ENCODE measurements around the gene JMJD7.
"Not testable (repeated sequence)": the region's sequence is repeated elsewhere in the genome, so short reads cannot be mapped to it uniquely, and the experiment has no call there.

The JMJD7 gene

GRCh38 chr15:41820791-41821423, 7.0 kb upstream of the JMJD7 start:
- no peak for DNase-seq (ENCODE audit: low spot score in 2 of 2)
- no peaks in the 10 kb centered on the region for H3K9me3 ChIP-seq
- in situ Hi-C loops (cut with MboI; ENCODE audit: low sequenced_read_pairs) = no loop called here
- no peaks in the 10 kb centered on the region for H3K4me1 ChIP-seq
- H3K36me3 ChIP-seq (replicated peaks) = peaks cover 28% of the 10 kb centered on the region
- H3K27me3 ChIP-seq (ENCODE audit: low read depth) = no peaks in the 10 kb centered on the region
- no peak overlapping the region for H3K4me3 ChIP-seq

- in situ Hi-C loops (cut with MboI; ENCODE audit: low sequenced_read_pairs) = no loop called here
- no peak for DNase-seq (ENCODE audit: low spot score in 2 of 2)
- H3K4me3 ChIP-seq = no peak overlapping the region
- H3K36me3 ChIP-seq (replicated peaks) = peaks cover 27% of the 10 kb centered on the region
- H3K4me1 ChIP-seq = no peaks in the 10 kb centered on the region
- H3K9me3 ChIP-seq = no peaks in the 10 kb centered on the region
- H3K27me3 ChIP-seq (ENCODE audit: low read depth) = no peaks in the 10 kb centered on the region
Measured at GRCh38 chr15:41821831-41822230, 6.1 kb upstream of the JMJD7 start.

GRCh38 chr15:41822471-41822870, 5.4 kb upstream of the JMJD7 start:
- Histone ChIP-seq H3K4me1 (no peaks in the 10 kb centered on the region), H3K36me3 (replicated peaks) (peaks cover 27% of the 10 kb centered on the region), H3K27me3 (ENCODE audit: low read depth) (no peaks in the 10 kb centered on the region), H3K9me3 (no peaks in the 10 kb centered on the region), H3K4me3 (no peak overlapping the region)
- no peak for DNase-seq (ENCODE audit: low spot score in 2 of 2)
- in situ Hi-C loops (cut with MboI; ENCODE audit: low sequenced_read_pairs) = no loop called here

- no peak overlapping the region for H3K4me3 ChIP-seq
- peaks cover 22% of the 10 kb centered on the region for H3K36me3 ChIP-seq (replicated peaks)
- no peaks in the 10 kb centered on the region for H3K9me3 ChIP-seq
- in situ Hi-C loops (cut with MboI; ENCODE audit: low sequenced_read_pairs) = no loop called here
- no peaks in the 10 kb centered on the region for H3K27me3 ChIP-seq (ENCODE audit: low read depth)
- H3K4me1 ChIP-seq = no peaks in the 10 kb centered on the region
- no peak for DNase-seq (ENCODE audit: low spot score in 2 of 2)
Measured at GRCh38 chr15:41822957-41823356, 4.9 kb upstream of the JMJD7 start.

GRCh38 chr15:41823502-41823901, 4.4 kb upstream of the JMJD7 start:
- Histone ChIP-seq H3K36me3 (replicated peaks) (peaks cover 16% of the 10 kb centered on the region), H3K4me3 (no peak overlapping the region), H3K27me3 (ENCODE audit: low read depth) (no peaks in the 10 kb centered on the region), H3K9me3 (no peaks in the 10 kb centered on the region), H3K4me1 (no peaks in the 10 kb centered on the region)
- in situ Hi-C loops (cut with MboI; ENCODE audit: low sequenced_read_pairs) = no loop called here
- DNase-seq (ENCODE audit: low spot score in 2 of 2) = no peak

GRCh38 chr15:41824062-41824745, 3.7 kb upstream of the JMJD7 start:
- Histone ChIP-seq H3K27me3 (ENCODE audit: low read depth) (no peaks in the 10 kb centered on the region), H3K4me1 (peaks cover 2% of the 10 kb centered on the region; the same call in 1 of the 2 replicates), H3K4me3 (no peak overlapping the region), H3K9me3 (no peaks in the 10 kb centered on the region), H3K36me3 (replicated peaks) (peaks cover 12% of the 10 kb centered on the region)
- in situ Hi-C loops (cut with MboI; ENCODE audit: low sequenced_read_pairs) = no loop called here
- no peak for DNase-seq (ENCODE audit: low spot score in 2 of 2)

- in situ Hi-C loops (cut with MboI; ENCODE audit: low sequenced_read_pairs) = no loop called here
- H3K36me3 ChIP-seq (replicated peaks) = peaks cover 11% of the 10 kb centered on the region; the same call in 1 of the 2 replicates
- no peaks in the 10 kb centered on the region for H3K9me3 ChIP-seq
- no peak for DNase-seq (ENCODE audit: low spot score in 2 of 2)
- no peaks in the 10 kb centered on the region for H3K27me3 ChIP-seq (ENCODE audit: low read depth)
- no peak overlapping the region for H3K4me3 ChIP-seq
- H3K4me1 ChIP-seq = peaks cover 2% of the 10 kb centered on the region; the same call in 1 of the 2 replicates
Measured at GRCh38 chr15:41825145-41825544, 2.7 kb upstream of the JMJD7 start.

GRCh38 chr15:41825572-41826535, 2.0 kb upstream of the JMJD7 start:
- Histone ChIP-seq H3K4me1 (peaks cover 2% of the 10 kb centered on the region; the same call in 1 of the 2 replicates), H3K36me3 (replicated peaks) (peaks cover 7% of the 10 kb centered on the region; the same call in 1 of the 2 replicates), H3K9me3 (no peaks in the 10 kb centered on the region), H3K4me3 (no peak overlapping the region), H3K27me3 (ENCODE audit: low read depth) (no peaks in the 10 kb centered on the region)
- in situ Hi-C loops (cut with MboI; ENCODE audit: low sequenced_read_pairs) = no loop called here
- DNase-seq (ENCODE audit: low spot score in 2 of 2) = no peak

- peak in 1 of 2 experiments; percentile 27 for DNase-seq (ENCODE audit: low spot score in 2 of 2)
- in situ Hi-C loops (cut with MboI; ENCODE audit: low sequenced_read_pairs) = no loop called here
- peaks cover 6% of the 10 kb centered on the region; the same call in 1 of the 2 replicates for H3K36me3 ChIP-seq (replicated peaks)
Measured at GRCh38 chr15:41827290-41827879, 507 bp upstream of the JMJD7 start.

GRCh38 chr15:41828807-41829141, 882 bp downstream of the JMJD7 start:
- Histone ChIP-seq H3K36me3 (replicated peaks) (peaks cover 4% of the 10 kb centered on the region; the same call in 1 of the 2 replicates), H3K4me3 (peak overlapping the region; percentile 74), H3K4me1 (peaks cover 2% of the 10 kb centered on the region; the same call in 1 of the 2 replicates), H3K27me3 (ENCODE audit: low read depth) (no peaks in the 10 kb centered on the region), H3K9me3 (no peaks in the 10 kb centered on the region)
- DNase-seq (ENCODE audit: low spot score in 2 of 2) = no peak
- in situ Hi-C loops (cut with MboI; ENCODE audit: low sequenced_read_pairs) = no loop called here

More at GRCh38 chr15:41827290-41827879, 507 bp upstream of the JMJD7 start:
- peak overlapping the region; percentile 74 for H3K4me3 ChIP-seq
- H3K4me1 ChIP-seq = peaks cover 2% of the 10 kb centered on the region; the same call in 1 of the 2 replicates
- no peaks in the 10 kb centered on the region for H3K27me3 ChIP-seq (ENCODE audit: low read depth)
- H3K9me3 ChIP-seq = no peaks in the 10 kb centered on the region

- no peak overlapping the region for H3K4me3 ChIP-seq
- no peaks in the 10 kb centered on the region for H3K9me3 ChIP-seq
- H3K27me3 ChIP-seq (ENCODE audit: low read depth) = no peaks in the 10 kb centered on the region
- in situ Hi-C loops (cut with MboI; ENCODE audit: low sequenced_read_pairs) = no loop called here
- no peaks in the 10 kb centered on the region for H3K36me3 ChIP-seq (replicated peaks)
- peaks cover 2% of the 10 kb centered on the region; the same call in 1 of the 2 replicates for H3K4me1 ChIP-seq
- DNase-seq (ENCODE audit: low spot score in 2 of 2) = no peak
Measured at GRCh38 chr15:41829959-41830646, 2.2 kb downstream of the JMJD7 start.

- H3K27me3 ChIP-seq (ENCODE audit: low read depth); H3K4me1 ChIP-seq; in situ Hi-C loops (cut with MboI; ENCODE audit: low sequenced_read_pairs); DNase-seq (ENCODE audit: low spot score in 2 of 2); H3K36me3 ChIP-seq (replicated peaks); H3K9me3 ChIP-seq; H3K4me3 ChIP-seq: not testable (repeated sequence)
Measured at GRCh38 chr15:41831291-41831690, 3.4 kb downstream of the JMJD7 start.

- DNase-seq (ENCODE audit: low spot score in 2 of 2) = no peak
- Histone ChIP-seq H3K36me3 (replicated peaks) (no peaks in the 10 kb centered on the region), H3K4me1 (peaks cover 2% of the 10 kb centered on the region; the same call in 1 of the 2 replicates), H3K4me3 (no peak overlapping the region), H3K27me3 (ENCODE audit: low read depth) (no peaks in the 10 kb centered on the region), H3K9me3 (no peaks in the 10 kb centered on the region)
- in situ Hi-C loops (cut with MboI; ENCODE audit: low sequenced_read_pairs) = no loop called here
Measured at GRCh38 chr15:41832208-41832607, 4.3 kb downstream of the JMJD7 start.

Measured in HAP-1 (cell line).